Body of pancreas (tissue), 4 donors: ENCODE measurements around the gene HNRNPA2B1.
"Not testable (repeated sequence)": the region's sequence is repeated elsewhere in the genome, so short reads cannot be mapped to it uniquely, and the experiment has no call there.

Experiments used
- CTCF ChIP-seq, 7 experiments: fragments of 450-650 bp in 4 of 7; fragments of 200-600 bp in 3 of 7; sonication (generic) in 3 of 7; IDR thresholded peaks; one replicate each; pipeline ENCODE4 v1.5.1; 2016 to 2019; ENCODE audit warnings: antibody characterized with exemption in 7 of 7
- POLR2A ChIP-seq, 3 donors: fragments of 450-650 bp; IDR thresholded peaks; one replicate each; pipeline ENCODE4 v1.6.1; 2016; ENCODE audit warnings: antibody characterized with exemption in 3 of 3, mild to moderate bottlenecking in 2 of 3

GRCh38 chr7:26177269-26177668 lies 23.3 kb downstream of the HNRNPA2B1 start:
- not testable (repeated sequence) for TF ChIP-seq POLR2A, CTCF (IDR thresholded peaks at IDR 0.05)
